ENCODE data around the gene RUNX3. TPM values are rescaled to one million over a fixed set of nuclear protein-coding genes. Genes with fewer than 3 reads are reported as not detected.

Gene RUNX3
- total and polyA plus RNA-seq, 2 of the 8 experiments (the other 6 are each of a cell fraction or from before 2014, with no cell fraction given), result 0.62 to 0.82 TPM

- Histone ChIP-seq H2BK20ac (ENCODE audit: low read length) (no peak overlapping the region), H3K27me3 (replicated peaks in 1 of 4; ENCODE audit: control insufficient read depth in 3 of 4, extremely low read depth in 1 of 4, insufficient read depth in 3 of 4, low read length in 3 of 4) (no peaks in the 10 kb centered on the region), H2BK5ac (ENCODE audit: low read depth, low read length) (no peak overlapping the region), H3K4me3 (ENCODE audit: extremely low read depth in 1 of 4, insufficient read depth in 2 of 4, low read depth in 3 of 4, low read length in 4 of 4) (no peak overlapping the region), H3K18ac (ENCODE audit: extremely low read depth, low read length) (no peak overlapping the region), H3K23ac (ENCODE audit: insufficient read length) (no peak overlapping the region), H4K5ac (ENCODE audit: insufficient read length, low read depth, low read length) (no peak overlapping the region), H3K23me2 (ENCODE audit: low read depth, low read length) (no peaks in the 10 kb centered on the region; the same call in 1 of the 2 replicates), H2BK15ac (ENCODE audit: low read length) (no peak overlapping the region), H3K56ac (replicated peaks; ENCODE audit: insufficient read length, low read depth, low read length) (no peak overlapping the region), H3K79me1 (ENCODE audit: low read depth, low read length) (no peaks in the 10 kb centered on the region), H2AK5ac (ENCODE audit: low read depth, low read length) (no peak overlapping the region), H4K8ac (ENCODE audit: extremely low read depth, insufficient read depth, low read length) (no peak overlapping the region), H3K4me1 (replicated peaks in 1 of 4; ENCODE audit: control insufficient read depth in 3 of 4, insufficient read depth in 4 of 4, low read length in 3 of 4) (no peaks in the 10 kb centered on the region), H4K91ac (replicated peaks; ENCODE audit: insufficient read length, low read length) (no peak overlapping the region), H3K9ac (replicated peaks in 1 of 4; ENCODE audit: extremely low read depth in 1 of 4, low read depth in 3 of 4, low read length in 3 of 4) (no peak overlapping the region), H3K9me3 (ENCODE audit: insufficient read depth in 2 of 2, low read depth in 1 of 2, low read length in 1 of 2) (no peaks in the 10 kb centered on the region), H3K4ac (replicated peaks; ENCODE audit: insufficient read length, low read depth, low read length) (no peak overlapping the region), H3K4me2 (ENCODE audit: insufficient read depth in 1 of 2, low read depth in 2 of 2, low read length in 2 of 2) (no peak overlapping the region), H2AFZ (ENCODE audit: low read length) (no peak overlapping the region), H4K20me1 (replicated peaks in 1 of 2; ENCODE audit: control insufficient read depth in 1 of 2, insufficient read depth in 2 of 2, low read length in 2 of 2) (no peaks in the 10 kb centered on the region), H3K14ac (ENCODE audit: insufficient read length) (no peak overlapping the region), H3K36me3 (ENCODE audit: control insufficient read depth in 2 of 4, insufficient read depth in 4 of 4, low read length in 3 of 4) (no peaks in the 10 kb centered on the region), H2BK12ac (ENCODE audit: low read depth, low read length) (no peak overlapping the region), H2BK120ac (replicated peaks; ENCODE audit: low read depth, low read length) (no peak overlapping the region), H3K79me2 (ENCODE audit: control insufficient read depth in 1 of 2, insufficient read depth in 2 of 2, low read length in 2 of 2) (no peaks in the 10 kb centered on the region), H3K27ac (ENCODE audit: low read depth, low read length) (no peak overlapping the region)
- DNase-seq (ENCODE audit: low read depth in 1 of 2, low spot score in 2 of 2) (no peak), FAIRE-seq (no peak)
- no peak for TF ChIP-seq JUND (IDR thresholded peaks at IDR 0.05; ENCODE audit: low read length)
- TF ChIP-seq SIN3A (conservative IDR thresholded peaks at IDR 0.05 in 1 of 2, IDR thresholded peaks at IDR 0.05 in 1 of 2; ENCODE audit: low read depth in 1 of 2, low read length in 2 of 2), result no peak
- ChIA-PET CTCF (ENCODE audit: partially characterized antibody) (interaction anchor here (0.9 to 1.9 kb wide), 10 partner anchors 11 to 246 kb away, joined by 3 to 5 read pairs (median 4); no protein-coding TSS in a partner anchor), POLR2A (ENCODE audit: partially characterized antibody) (interaction anchor here (0.6 kb wide), 1 partner anchor 43 kb away, joined by 3 read pairs; no protein-coding TSS in a partner anchor)
- WGBS, 2 experiments (ENCODE audit: extremely low coverage in 1 of 2, insufficient coverage in 1 of 2, insufficient read length in 1 of 2, insufficient replicate concordance in 2 of 2, low coverage in 1 of 2, low lambda C conversion rate in 2 of 2, missing lambda C conversion rate in 1 of 2), result 83% methylated on average over 8 of the region's 8 CpGs; no CpG with 5 or more reads in 1 of the 2 experiments
Observed at GRCh38 chr1:24959623-24959975, 29.5 kb upstream of the RUNX3 start.

Measured in H1 (cell line).